Ascending aorta (tissue), 2 donors: ENCODE measurements around the gene GPR84. TPM values are rescaled to one million over a fixed set of nuclear protein-coding genes. Genes with fewer than 3 reads are reported as not detected.
A peak's percentile ranks its signal among the peaks of the same experiment; 100 is the strongest.

Experiments used
- DNase-seq, 2 donors: peaks; one replicate each; pipeline ENCODE4 v3.0.0-alpha.2; 2019; ENCODE audit warnings: low spot score in 2 of 2
- H3K27ac ChIP-seq, 2 donors: fragments of 200-600 bp; sonication (generic); one replicate each; pipeline ENCODE4 v1.5.1; 2016 to 2017; ENCODE audit warnings: mild to moderate bottlenecking in 1 of 2
- H3K27me3 ChIP-seq: fragments of 200-600 bp; sonication (generic); one replicate; pipeline ENCODE4 v1.5.1; 2017
- H3K36me3 ChIP-seq, 2 donors: fragments of 200-600 bp; sonication (generic); one replicate each; pipeline ENCODE4 v1.5.1; 2016
- H3K4me1 ChIP-seq, 2 donors: fragments of 200-600 bp; sonication (generic); one replicate each; pipeline ENCODE4 v1.5.1; 2016 to 2017; ENCODE audit warnings: mild to moderate bottlenecking in 1 of 2
- H3K4me3 ChIP-seq, 2 donors: fragments of 200-600 bp; sonication (generic); one replicate each; pipeline ENCODE4 v1.5.1; 2016 to 2017; ENCODE audit warnings: mild to moderate bottlenecking in 1 of 2
- H3K9me3 ChIP-seq, 2 donors: fragments of 200-600 bp; sonication (generic); one replicate each; pipeline ENCODE4 v1.5.1; 2016
- CTCF ChIP-seq, 3 experiments: fragments of 200-600 bp in 2 of 3; fragments of 450-650 bp in 1 of 3; sonication (generic) in 2 of 3; IDR thresholded peaks; one replicate each; pipeline ENCODE4 v1.5.1; 2016 to 2019; ENCODE audit warnings: antibody characterized with exemption in 3 of 3, mild to moderate bottlenecking in 1 of 3, moderate library complexity in 1 of 3
- intact Hi-C: fragments of 100-400 bp; cut with DNase I; formaldehyde crosslinking; loops from one replicate; pipeline ENCODE4 v1.15.1; 2023
- total RNA-seq: library from RNA; depleted of rRNA; stranded (reverse); fragments of >200 nt; gene quantifications from one replicate; pipeline ENCODE4 v1.1.0, GENCODE V29; 2016

Gene GPR84
- total RNA-seq, 1 donor from 2014 or later: not detected

GRCh38 chr12:54359762-54360351 lies 4.4 kb downstream of the GPR84 start:
- peaks cover 0 to 15% of the 10 kb centered on the region in 2 donors for H3K4me1 ChIP-seq
- DNase-seq: no peak
- H3K9me3 ChIP-seq: no peaks in the 10 kb centered on the region
- peak overlapping the region; percentile 59 to 74 for H3K4me3 ChIP-seq
- intact Hi-C loops: loop anchor here (1.0 to 10.0 kb wide), 5 partner anchors 35 to 345 kb away; partner anchors contain the start of gene COPZ1
- peak overlapping the region; percentile 78 to 80 for H3K27ac ChIP-seq
- no peaks in the 10 kb centered on the region for H3K27me3 ChIP-seq
- H3K36me3 ChIP-seq: no peaks in the 10 kb centered on the region
- TF ChIP-seq CTCF (IDR thresholded peaks at IDR 0.05): no peak

GRCh38 chr12:54358945-54359761 lies 5.1 kb downstream of the GPR84 start:
- peak overlapping the region; percentile 59 to 74 for H3K4me3 ChIP-seq
- H3K9me3 ChIP-seq: no peaks in the 10 kb centered on the region
- H3K4me1 ChIP-seq: peaks cover 0 to 15% of the 10 kb centered on the region in 2 donors
- intact Hi-C loops: loop anchor here (1.0 to 10.0 kb wide), 3 partner anchors 34 to 344 kb away; partner anchors contain the start of gene COPZ1
- TF ChIP-seq CTCF (IDR thresholded peaks at IDR 0.05): no peak
- no peaks in the 10 kb centered on the region for H3K27me3 ChIP-seq
- DNase-seq: peak; percentile 96 to 99
- peak overlapping the region; percentile 78 to 80 for H3K27ac ChIP-seq
- no peaks in the 10 kb centered on the region for H3K36me3 ChIP-seq

- Histone ChIP-seq H3K9me3 (no peaks in the 10 kb centered on the region), H3K27me3 (no peaks in the 10 kb centered on the region), H3K27ac (peak overlapping the region; percentile 78 to 80), H3K4me1 (peaks cover 0 to 16% of the 10 kb centered on the region in 2 donors), H3K36me3 (no peaks in the 10 kb centered on the region), H3K4me3 (peak overlapping the region; percentile 59 to 74)
- TF ChIP-seq CTCF (IDR thresholded peaks at IDR 0.05): no peak
- no peak for DNase-seq
- intact Hi-C loops: loop anchor here (10.0 kb wide), 1 partner anchor 344 kb away; no protein-coding TSS in a partner anchor
Observed at GRCh38 chr12:54358191-54358944, 5.9 kb downstream of the GPR84 start.

- no peak overlapping the region for H3K4me3 ChIP-seq
Observed at GRCh38 chr12:54357506-54358190, 6.6 kb downstream of the GPR84 start.

More at GRCh38 chr12:54357506-54358190, 6.6 kb downstream of the GPR84 start:
- no peak for TF ChIP-seq CTCF (IDR thresholded peaks at IDR 0.05)
- H3K36me3 ChIP-seq: no peaks in the 10 kb centered on the region
- DNase-seq: no peak
- peaks cover 0 to 23% of the 10 kb centered on the region in 2 donors for H3K4me1 ChIP-seq
- H3K27me3 ChIP-seq: no peaks in the 10 kb centered on the region
- no peaks in the 10 kb centered on the region for H3K9me3 ChIP-seq
- no peak overlapping the region for H3K27ac ChIP-seq
- intact Hi-C loops: loop anchor here (10.0 kb wide), 1 partner anchor 343 kb away; no protein-coding TSS in a partner anchor
